Measurements from ENCODE around the gene DEDD.
"Not testable (repeated sequence)": the region's sequence is repeated elsewhere in the genome, so short reads cannot be mapped to it uniquely, and the experiment has no call there.

DEDD gene

DNA sequence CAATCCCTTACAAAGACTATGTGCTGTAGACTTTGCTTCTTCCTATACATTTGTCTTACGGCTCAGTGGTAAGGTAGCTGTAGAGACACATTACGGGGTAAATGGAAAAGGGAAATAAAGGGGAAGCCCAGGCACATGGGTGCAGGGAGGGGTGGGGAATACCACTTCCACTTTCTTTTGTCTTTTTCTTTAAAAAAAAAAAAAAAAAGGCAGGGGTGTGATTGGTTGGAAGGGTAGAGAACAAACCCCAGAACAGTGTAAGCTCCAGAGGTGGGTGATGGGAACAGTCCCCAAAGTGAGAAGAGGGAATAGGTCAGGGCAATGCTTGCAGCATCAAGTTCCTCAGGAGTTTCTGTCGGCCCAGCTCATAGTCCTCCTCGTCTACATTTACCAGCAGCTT lies 10.6 kb downstream of the DEDD start:
- DNase-seq: no peak

- no peak for DNase-seq
These were observed 11.3 kb downstream of the DEDD start for GRCh38 chr1:161121042-161121650.

- DNase-seq: peak; percentile 58
These were observed 13.2 kb downstream of the DEDD start for GRCh38 chr1:161119092-161119903.

GRCh38 chr1:161117759-161118581 lies 14.5 kb downstream of the DEDD start, which contains the start of the genes NIT1 and PFDN2:
Gene NIT1 (plus strand): TSS chr1:161118105. CDS start chr1:161118177, 72 bp downstream.
Gene PFDN2 (minus strand): TSS chr1:161118037. CDS start chr1:161118026, 11 bp downstream.
- DNase-seq: peak; percentile 95

DNA sequence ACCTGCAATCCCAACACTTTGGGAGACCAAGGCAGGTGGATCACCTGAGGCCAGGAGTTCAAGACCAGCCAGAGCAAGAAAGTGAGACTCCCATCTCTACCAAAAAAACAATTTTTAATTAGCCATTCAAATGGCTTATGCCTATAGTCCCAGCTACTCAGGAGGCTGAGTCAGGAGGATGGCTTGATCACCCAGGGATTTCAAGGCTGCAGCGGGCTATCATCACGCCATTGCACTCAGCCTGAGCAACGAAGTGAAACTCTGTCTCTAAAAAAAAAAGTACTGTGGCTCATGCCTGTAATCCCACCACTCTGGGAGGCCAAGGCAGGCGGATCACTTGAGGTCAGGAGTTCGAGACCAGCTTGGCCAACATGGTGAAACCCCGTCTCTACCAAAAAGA lies 16.5 kb downstream of the DEDD start:
- not testable (repeated sequence) for DNase-seq

DNA sequence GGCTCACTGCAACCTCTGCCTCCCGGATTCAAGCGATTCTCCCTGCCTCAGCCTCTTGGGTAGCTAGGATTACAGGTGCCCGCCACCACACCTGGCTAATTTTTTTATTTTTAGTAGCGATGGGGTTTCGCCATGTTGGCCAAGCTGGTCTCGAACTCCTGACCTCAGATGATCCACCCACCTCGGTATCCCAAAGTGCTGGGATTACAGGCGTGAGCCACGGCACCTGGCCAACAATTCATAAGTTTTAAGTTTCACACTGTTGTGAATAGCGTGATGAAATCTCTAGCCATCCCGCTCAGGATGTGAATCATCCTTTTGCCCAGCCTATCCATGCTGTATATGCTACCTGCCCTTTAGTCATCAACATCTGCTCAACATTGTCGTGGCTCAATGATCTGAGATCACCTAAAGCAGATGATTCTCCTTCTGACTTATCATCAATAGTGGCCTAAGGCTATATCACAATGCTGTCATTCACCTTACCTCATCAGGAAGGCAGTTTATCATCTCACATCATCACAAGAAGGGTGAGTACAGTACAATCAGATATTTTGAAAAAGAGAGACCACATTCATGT lies 17.2 kb downstream of the DEDD start:
- no peak for DNase-seq

DNA sequence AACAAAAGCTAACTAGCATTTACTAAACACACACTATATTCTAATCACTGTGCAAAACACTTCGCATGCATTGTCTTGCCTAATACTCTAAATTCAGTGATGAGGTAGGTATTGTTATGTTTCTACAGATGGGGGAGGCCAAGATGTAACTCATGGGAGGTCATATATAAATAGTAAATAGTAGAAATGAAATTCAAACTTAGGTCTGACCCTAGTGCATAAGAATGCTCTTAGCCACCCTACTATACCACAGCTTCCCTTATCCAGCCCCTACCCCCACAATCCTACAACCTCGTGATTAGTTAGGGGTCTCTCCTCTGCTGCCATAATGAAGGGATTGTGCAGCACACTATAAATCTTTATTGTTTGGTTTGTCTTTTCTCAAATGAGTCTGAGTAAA lies 17.9 kb downstream of the DEDD start:
- DNase-seq: no peak

DNA sequence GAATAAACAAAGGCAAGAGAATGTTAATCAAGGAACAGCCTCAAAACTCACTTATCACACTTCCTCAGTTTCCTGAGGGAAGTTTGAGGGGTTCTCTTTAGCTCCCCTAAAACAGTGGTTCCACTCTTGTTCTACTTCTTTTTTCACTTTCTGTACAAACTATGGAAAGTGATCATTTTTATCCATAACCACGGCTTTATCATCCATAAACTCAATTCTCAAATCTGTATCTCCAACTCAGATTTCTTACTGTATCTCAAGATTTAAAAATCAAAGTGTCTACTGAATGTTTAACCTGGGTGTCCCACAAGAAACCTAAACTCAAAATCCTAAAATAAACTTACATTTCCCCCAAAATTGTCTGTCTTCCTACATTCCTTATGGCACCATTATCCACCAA lies 18.6 kb downstream of the DEDD start:
- DNase-seq: no peak

DNA sequence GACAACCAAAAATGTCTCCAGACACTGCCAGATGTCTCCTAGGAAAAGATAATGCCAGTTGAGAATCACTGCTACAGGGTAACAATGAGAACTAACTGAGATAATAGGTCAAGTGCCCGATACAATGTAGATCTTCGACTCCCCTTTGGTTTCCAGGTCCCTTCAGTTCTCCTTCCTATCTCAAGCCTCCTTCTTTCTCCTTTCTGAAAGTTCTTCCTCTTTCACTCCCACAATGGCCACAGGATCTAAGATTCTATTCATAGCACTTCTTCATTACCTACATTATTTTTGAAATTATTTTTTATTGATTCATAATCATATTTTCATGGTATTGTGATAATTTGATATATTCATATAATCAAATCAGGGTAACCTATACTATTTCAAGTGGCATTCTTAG lies 20.9 kb downstream of the DEDD start:
- DNase-seq: no peak

DNA sequence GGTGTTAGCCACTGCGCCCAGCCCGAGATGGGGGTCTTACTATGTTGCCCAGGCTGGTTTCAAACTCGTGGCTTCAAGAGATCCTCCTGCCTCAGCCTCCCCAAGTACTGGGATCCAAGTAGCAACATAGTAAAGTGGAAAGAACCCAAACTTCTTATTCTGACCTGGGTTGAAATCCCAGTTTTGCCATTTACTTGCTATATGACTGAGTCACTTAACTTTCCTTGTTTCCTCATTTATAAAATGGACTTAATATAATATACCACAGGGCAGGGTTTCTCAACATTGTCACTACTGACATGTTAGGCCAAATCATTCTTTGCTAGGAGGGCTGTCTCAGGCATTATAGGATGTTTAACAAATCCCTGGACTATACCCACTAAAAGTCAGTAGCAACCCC lies 21.4 kb downstream of the DEDD start:
- DNase-seq: no peak

- no peak for DNase-seq
These were observed 26.0 kb downstream of the DEDD start for GRCh38 chr1:161106431-161106830.

GRCh38 chr1:161100556-161100955 lies 31.9 kb downstream of the DEDD start:
- no peak for DNase-seq

- DNase-seq: peak; percentile 6
These were observed 33.2 kb downstream of the DEDD start for GRCh38 chr1:161099090-161099802.

DNA sequence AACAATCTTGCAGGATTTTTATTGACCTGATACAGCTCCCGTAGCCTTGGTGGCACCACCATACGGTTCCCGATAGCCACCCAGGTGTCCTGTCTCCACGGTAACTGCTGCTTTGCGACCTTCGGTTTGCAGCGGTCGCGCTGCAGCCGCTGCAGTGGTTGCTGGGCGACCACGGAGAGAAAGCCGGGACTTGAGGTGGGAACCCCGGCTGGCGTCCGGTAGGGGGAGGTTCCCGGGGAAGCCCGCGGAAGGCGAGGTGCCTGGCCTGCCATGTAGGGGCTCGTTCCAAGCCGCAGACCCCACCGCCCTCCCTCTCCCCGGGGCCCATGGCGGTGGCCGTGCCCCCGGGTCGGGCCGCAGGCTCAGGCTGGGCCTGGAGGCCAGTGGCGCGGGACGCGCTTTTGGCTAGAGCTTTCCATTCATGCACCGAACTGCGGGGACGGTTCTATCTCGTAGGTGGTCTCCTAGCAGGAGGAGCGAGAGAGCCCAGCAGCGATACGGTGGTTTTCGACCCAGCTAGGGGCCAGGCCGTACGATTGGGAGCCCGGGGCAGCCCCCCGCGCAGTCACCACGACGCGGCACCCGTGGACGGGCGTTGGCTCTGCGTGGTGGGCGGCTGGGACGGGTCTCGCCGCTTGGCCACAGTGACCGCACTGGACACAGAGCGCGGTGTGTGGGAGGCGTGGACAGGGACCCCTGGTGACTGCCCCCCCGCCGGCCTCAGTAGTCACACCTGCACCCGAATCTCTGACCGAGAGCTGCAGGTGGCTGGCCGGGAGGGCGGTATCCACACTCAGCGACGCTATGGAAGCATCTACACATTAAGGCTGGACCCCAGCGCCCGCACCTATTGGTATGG lies 34.0 kb downstream of the DEDD start, which contains the start of gene KLHDC9:
Gene KLHDC9, plus strand, starts transcription at position 152 of the 859 bp plus-strand sequence. Its CDS starts 175 bp downstream, at position 327.
- DNase-seq: peak; percentile 91

DNA sequence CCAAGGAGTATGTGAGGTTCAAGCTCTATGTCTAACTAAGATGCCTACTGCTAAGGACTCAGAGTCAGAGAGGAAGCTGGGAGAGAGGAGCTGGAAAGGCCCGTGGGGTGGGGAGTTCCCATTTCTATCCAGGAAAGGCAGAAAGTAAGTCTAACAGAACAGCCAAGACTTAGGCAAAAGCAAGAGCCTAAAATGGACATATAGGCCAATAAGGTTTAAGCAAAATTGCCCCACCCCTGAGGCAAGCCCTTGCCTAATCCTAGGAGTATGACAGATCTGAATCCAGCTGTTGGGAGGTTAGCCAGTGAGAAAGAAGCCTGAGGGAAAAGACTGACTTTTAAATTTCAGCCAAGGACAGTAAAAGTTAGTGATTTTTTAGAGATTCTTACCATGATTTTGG lies 35.9 kb downstream of the DEDD start:
- peak; percentile 10 for DNase-seq

DNA sequence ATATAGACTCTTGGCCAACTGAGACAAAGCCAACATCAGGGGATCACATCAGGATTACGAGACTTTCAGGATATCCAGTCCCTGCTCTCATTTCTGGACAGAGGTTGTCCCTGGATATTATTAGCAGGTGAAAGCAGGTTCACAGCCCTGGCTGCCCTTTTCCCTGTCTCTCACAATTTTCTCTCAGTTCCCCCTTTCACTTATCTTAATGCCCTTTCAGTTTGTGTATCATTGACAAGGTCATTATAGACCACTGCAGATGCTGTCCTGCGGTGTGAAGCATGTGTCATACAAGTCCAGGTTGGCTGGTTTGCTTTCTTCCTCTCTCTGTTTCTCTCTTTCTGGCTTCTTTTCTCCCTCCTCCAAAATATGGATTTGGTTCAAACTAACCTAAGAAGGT lies 36.5 kb downstream of the DEDD start:
- no peak for DNase-seq

DNA sequence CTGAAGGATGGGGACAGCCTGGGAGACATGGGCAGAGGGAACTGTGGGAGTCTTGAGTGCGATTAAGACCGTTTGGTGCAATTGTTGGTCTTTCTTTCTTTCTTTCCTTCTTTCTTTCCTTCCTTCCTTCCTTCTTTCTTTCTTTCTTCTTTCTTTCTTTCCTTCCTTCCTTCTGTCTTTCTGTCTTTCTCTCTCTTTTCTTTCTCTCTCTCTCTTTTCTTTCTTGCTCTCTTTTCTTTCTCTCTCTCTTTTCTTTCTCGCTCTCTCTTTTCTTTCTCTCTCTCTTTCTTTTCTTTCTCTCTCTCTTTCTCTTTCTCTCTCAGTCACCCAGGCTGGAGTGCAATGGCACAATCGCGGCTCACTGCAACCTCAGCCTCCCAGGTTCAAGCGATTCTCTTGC lies 37.2 kb downstream of the DEDD start:
- DNase-seq: no peak

DNA sequence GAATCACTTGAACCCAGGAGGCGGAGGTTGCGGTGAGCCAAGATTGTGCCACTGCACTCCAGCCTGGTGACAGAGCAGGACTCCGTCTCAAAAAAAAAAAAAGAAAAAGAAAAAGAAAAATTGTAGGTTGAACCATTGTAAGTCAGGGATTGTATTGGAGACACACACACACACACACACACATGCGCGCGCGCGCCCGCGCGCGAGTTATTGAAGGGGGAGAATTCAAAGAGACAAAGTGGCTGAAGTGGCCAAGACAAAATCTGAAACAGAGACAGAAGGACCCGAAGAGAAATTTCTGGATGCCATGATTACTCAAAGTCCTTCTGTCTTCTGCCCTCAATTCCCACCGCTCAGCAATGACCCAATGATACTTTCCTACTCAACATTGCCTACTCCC lies 38.0 kb downstream of the DEDD start:
- no peak for DNase-seq

DNA sequence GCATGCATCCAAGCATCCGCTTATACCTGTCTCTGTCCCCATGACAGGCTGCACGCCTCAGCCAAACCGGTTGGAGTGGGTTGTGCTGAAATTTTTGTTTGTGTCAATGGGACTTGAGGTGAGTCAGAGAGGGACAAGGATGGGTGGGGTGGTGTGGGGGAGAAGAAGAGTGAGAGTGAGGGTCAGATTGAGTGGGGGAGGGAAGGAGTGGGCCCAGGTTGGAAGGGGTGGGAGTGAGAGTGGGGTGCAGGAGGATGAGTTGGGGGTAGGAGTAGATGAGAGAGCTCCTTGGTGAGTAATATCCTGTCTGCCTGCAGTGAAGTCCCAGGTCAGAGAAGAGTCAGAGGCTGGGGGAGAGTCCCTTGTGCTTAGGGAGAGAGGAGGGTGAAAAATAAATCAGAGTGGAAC lies 39.8 kb downstream of the DEDD start:
- DNase-seq: no peak

DNA sequence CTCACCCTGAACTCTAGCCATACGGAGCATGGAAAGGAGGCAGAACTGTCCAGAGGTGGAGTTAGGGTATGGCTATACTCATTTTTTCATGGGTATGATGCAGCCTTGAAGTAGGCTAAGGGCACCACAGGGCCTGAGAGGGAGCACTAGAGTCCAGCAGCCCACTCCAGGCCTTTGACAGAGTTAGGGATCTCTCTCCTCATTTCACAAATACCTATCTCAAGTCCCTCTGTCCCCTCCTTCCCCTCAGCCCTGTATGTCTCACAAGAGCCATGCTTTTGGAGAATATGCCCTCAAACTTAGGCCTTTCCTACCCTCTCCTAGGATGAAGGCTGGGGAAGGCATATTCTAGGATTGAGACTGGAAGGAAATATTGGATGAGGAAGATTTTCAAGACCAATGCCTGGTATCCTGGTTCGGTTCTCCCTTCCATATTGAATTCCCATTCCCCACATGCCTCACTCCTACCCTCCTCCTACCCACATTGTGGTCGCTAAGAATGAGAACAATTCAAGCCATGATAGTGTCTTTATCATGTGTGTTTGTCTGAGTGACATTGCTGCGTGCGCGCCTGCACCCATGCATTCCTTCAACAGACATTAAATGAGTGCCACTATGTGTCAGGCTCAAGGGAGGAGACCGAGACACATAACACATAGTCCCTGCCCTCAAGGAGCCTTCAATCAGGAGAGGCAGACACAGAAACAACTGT lies 40.5 kb downstream of the DEDD start:
- DNase-seq: no peak

GRCh38 chr1:161091093-161091492 lies 41.4 kb downstream of the DEDD start:
- no peak for DNase-seq
